GM12873 (cell line): ENCODE measurements around the gene FANCE.

Experiments used
- TF ChIP-seq, protein P1 (sequence below): IDR thresholded peaks from 2 replicates; pipeline ENCODE4 v1.5.1; 2012; ENCODE audit warnings: low read depth, mild to moderate bottlenecking, moderate library complexity, low read length, control low read depth; ENCODE audit not compliant: insufficient read depth; ENCODE audit errors: missing control alignments

Gene FANCE

DNA sequence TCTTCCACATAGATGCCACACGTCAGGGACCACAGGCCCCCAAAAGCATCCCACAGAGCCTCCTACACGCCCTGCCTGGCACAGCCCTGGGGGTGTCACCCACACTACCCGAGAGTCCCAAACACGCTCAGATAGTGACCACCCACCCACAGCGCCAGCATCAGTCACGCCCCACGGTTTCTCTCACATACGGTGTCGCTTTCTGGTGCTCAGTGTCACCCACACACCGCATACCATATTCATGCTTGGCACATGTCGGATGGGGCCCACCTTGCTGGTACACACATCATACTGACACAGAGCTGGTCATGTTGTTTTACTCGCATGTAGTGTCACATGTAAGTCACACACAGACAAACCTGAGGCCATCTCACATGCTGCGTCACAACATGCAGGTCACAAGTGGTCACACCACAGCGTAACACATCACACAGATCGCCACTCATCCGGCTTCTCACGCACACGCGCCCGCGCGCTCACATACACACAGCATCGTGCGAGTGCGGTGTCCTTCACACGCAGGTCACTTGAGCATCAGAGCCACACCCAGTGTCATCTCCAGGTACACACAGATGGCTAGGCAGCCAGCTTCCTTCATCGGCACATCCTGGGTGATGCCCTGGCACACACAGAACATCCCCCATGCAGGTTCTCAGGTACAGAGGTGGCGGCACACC lies 41.3 kb downstream of the FANCE start:
- TF ChIP-seq, protein P1, sequence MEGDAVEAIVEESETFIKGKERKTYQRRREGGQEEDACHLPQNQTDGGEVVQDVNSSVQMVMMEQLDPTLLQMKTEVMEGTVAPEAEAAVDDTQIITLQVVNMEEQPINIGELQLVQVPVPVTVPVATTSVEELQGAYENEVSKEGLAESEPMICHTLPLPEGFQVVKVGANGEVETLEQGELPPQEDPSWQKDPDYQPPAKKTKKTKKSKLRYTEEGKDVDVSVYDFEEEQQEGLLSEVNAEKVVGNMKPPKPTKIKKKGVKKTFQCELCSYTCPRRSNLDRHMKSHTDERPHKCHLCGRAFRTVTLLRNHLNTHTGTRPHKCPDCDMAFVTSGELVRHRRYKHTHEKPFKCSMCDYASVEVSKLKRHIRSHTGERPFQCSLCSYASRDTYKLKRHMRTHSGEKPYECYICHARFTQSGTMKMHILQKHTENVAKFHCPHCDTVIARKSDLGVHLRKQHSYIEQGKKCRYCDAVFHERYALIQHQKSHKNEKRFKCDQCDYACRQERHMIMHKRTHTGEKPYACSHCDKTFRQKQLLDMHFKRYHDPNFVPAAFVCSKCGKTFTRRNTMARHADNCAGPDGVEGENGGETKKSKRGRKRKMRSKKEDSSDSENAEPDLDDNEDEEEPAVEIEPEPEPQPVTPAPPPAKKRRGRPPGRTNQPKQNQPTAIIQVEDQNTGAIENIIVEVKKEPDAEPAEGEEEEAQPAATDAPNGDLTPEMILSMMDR, result no peak

DNA sequence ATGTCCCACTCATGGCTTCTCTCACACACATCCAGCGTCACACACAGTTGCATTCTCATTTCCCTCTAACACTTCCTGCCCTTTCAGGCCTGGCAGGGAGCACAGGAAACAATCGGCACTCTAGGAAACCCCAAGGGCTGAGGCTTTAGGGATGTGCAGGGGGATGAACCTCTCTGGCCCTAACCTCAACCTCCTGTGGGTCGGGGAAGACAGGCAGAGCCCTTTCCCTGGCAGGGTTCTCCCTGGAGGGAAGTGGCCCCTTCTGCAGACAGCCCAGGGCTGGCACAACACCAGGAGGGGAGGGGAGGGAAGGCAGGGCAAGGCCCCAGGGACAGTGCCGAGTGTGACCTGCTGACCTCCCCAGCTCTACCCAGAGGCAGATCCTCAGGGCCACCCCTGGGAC lies 42.0 kb downstream of the FANCE start:
- TF ChIP-seq, protein P1, result no peak

DNA sequence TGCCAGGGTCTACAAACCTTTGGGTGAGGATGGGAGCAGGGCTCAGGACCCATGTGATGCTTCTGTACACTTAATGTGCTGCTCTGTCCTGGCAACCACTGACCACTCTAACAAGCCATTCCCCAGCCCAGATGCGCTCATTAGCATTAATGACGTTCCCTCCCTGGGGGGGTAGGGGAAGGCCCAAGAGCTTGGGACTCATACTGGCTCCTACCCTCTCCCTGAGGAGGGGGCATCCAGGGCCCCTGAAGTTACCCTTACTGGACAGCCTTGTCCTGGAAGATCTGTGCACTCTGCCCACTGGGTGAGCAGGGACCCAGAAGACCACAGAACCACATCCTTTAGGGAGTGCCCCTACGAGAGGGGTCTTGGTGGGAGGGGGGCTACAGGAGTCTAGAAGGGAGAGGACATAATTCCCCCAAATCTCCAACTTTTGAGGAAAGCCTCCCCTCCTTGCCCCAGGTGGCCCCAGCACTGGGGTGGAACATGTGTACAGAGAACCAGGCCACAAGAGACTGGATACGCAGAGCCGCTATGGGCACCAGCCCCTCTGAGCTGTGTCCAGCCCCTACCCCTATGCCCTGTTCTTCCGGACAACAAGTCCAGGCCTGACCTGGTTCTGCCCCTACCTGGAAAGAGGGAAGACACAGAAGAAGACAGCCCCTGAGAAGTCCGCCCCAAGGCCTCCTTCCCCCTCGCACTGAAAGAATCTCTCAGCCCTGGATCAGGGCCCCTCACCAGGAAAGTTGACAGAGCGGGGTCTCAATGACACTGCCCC lies 43.3 kb downstream of the FANCE start:
- TF ChIP-seq, protein P1, result no peak

DNA sequence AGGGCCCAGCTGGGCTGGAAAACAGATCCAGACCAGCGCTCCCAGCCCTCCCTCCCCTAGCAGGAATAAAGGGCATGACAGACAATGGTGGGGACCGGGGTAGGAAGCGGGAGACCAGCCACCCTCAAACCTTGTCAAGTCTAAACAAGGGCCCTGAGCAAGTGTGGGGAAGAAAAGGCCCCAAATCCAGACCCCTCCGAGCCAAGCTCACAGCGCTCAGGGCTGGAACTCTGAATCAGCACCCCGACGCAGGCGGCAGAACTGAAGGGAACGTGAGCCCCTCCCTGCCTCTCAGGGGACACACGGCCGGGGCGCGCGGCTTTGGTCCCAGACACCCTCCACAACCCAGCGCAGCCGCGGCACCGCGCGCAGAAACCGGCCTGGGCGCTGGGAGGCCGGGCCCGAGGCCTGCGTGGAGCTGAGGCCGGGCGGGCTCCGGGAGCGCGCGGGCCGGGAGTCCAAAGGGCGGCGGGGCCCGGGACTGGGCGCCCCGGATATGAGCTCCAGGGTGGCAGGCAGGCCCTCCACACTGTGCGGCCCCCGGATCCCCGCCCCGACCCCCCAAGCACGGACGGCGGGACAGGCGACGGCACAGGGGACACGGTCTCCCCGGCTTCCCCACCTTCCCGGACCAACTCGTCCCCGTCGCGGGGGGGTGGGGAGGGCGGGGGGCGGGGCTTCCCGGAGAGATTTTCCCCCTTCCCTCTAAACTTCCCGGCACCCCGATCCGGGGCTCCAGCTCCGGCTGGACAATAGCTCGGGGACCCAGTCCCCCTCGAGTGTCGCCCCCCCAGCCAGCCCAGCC lies 44.1 kb downstream of the FANCE start:
- TF ChIP-seq, protein P1, result no peak

DNA sequence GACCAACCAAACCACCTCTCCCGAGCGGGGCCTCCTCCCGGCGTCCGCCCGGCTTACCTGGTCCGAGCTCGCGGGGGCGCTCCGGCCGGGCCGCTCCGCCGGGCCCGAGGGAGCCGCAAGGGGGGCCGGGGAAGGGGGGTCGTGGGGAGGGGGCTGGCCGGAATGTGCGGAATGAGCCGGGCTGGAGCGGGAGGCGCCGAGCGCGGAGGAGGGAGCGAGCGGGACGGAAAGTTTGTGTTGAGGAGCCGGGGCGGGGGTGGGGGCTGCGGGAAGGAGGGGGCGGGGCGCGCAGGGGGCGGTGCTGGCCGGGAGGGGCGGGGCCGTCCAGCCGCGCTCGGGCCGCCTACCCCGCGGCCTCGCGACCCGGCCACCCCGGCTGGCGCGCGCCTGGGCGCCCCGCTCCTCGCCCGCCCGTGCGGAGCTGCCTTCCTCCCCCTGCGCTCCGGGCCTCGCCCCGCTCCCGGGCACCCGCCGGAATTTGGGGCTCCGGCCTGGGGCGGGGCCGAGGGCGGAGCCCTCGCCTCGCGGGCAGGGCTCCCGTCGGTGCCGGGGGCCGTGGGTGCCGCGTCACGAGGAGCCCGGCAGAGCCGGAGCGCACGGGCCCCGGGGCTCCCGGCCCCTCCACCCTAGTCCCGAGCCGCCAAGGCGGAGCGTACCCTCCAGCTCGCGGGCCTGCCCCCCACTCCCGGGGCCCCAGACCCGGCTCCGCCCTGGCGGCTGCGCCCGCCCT lies 44.9 kb downstream of the FANCE start, which contains the start of gene TEAD3:
Gene TEAD3, minus strand, starts transcription at position 239 of the 730 bp plus-strand sequence.
- TF ChIP-seq, protein P1, result no peak

DNA sequence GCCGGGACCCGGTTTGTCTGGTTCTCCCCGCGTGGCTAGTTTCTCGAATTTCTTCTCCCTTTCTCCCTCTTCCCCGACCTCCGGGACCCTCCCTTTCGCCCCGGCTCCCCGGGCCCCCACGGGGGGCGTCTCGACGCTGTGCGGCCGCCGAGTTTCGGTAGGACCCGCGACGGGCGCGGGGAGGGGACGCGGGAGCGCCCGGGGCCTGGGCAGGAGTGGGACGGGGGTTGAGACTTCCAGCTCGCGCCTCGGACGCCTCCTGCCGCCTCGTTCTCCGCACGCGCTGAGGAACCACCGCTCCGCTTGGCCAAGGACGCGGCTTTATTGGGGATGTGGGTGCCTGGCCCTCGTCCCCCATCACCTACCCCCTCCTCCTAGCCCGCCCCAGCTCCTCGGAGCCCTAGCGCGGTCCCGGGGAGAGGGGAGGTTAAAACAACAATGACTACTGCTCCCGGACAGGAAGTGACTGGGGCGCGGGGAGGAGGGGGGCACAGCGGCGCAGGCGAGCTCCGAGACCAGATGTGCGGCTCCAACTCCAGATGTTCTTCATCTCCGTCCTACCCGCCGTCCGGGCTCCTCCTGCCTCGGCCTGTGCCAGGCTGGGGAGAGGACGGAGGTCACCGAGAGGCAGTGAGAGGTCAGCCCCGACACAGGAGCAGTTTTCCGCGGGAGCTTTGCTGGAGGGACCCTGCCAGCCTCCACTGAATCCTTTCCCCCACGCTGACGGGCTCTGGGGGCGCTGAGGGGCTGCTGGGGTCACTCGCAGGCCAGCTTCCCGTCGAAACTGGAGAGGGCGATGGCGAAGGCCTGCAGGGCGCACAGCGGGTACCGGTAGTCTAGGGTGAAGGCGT lies 45.7 kb downstream of the FANCE start:
- TF ChIP-seq, protein P1, result no peak
